Fibroblast of pulmonary artery (primary cell): Measurements from ENCODE around the gene ATP6V1F.

Source experiments
- DNase-seq: peaks from one replicate; pipeline ENCODE4 v3.0.0-alpha.2; 2010; ENCODE audit warnings: low read depth
- H3K4me3 ChIP-seq: replicated peaks from 2 replicates; pipeline ENCODE4 v1.5.1; 2011; ENCODE audit warnings: low read depth, mild to moderate bottlenecking, control low read depth, low read length, moderate library complexity
- TF ChIP-seq, protein P1 (sequence below): IDR thresholded peaks from 2 replicates; pipeline ENCODE4 v1.5.1; 2011; ENCODE audit warnings: mild to moderate bottlenecking, control low read depth, low read length, inconsistent platforms; ENCODE audit errors: missing control alignments

Gene ATP6V1F

DNA sequence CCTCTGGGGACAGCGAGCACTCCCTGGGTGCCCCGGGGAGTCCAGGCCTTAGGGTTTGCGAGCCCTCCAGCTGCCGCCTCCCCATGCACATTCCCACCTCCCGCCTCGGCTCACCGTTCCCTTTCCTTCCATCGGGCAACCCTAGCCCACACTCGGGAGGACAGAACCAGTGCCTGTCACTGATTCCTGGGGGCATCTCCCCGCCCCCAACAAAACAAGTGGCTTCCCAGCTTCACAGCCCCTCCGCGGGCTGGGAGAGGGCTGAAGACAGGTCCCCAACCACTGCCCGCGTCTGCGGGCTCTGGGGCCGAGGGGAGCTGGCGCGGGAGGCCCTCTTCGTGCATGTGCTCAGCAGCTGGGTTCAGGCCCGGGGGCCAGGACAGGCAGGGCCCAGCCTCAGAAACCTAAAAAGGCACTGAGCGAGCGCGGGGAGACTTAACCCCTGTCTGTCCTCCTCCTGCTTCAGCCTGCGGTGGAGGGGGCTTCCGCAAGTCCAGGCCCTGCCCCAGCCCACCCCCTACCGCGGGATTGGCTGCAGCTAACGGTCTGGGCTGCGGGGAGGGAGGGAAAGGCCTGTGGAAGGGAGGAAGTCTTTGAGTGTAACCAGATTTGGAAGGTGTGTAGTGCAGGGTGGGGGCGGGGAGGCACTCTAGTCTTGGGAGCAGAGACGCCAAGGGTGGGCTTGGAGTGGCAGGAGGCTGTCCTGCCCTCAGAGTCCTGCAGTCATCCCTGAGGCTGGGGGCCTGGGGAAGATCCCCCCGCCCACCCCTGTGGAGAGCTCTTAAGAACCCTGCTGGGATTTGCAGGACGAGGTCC, 31.3 kb upstream of the ATP6V1F start:
- peak; percentile 71 for DNase-seq
- peak overlapping the region; percentile 74 for H3K4me3 ChIP-seq
- TF ChIP-seq, protein P1, sequence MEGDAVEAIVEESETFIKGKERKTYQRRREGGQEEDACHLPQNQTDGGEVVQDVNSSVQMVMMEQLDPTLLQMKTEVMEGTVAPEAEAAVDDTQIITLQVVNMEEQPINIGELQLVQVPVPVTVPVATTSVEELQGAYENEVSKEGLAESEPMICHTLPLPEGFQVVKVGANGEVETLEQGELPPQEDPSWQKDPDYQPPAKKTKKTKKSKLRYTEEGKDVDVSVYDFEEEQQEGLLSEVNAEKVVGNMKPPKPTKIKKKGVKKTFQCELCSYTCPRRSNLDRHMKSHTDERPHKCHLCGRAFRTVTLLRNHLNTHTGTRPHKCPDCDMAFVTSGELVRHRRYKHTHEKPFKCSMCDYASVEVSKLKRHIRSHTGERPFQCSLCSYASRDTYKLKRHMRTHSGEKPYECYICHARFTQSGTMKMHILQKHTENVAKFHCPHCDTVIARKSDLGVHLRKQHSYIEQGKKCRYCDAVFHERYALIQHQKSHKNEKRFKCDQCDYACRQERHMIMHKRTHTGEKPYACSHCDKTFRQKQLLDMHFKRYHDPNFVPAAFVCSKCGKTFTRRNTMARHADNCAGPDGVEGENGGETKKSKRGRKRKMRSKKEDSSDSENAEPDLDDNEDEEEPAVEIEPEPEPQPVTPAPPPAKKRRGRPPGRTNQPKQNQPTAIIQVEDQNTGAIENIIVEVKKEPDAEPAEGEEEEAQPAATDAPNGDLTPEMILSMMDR: no peak

DNA sequence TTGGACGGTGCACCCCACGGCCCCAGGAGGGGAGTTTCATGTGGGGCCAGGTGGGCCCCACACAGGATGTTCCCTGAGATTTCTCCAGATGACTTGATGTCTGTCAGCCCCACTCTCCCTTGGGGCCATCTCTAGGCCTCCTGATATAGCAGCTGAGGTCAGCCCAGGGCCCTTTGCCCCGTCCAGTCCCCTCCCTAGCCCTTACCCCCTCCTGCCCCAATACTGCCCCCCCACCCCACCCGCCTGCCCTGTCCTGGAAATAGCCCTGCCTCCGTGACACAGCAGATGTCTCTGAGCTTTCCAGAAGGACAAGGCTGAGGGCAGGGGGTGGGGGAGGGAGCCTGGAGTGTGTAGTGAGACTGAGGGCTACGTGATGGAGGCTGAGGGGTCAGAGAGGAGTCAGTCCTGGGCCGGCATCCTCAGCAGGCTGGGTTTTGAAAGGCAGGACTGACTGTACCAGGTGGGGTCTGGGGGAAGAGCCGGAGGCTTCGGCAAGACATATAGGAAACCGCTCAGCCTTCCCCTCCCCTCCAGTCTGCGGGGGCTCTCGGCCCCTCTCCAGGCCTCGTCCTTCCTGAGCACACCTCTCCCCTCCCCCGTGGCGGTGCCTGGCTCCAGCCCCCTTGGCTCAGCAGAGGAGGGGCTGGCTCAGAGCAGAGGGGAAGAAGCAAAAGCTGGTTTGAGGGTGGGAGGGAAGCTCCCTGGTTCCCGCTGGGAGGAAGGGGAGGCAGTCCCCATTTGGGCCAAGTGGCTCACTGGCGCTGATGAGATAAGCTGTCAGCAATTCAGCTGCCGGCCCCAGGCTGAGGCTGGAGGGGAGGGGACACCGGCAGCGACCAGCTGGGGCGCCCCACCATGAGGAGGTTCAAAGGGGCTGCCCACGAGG, 30.4 kb upstream of the ATP6V1F start:
- H3K4me3 ChIP-seq: peak overlapping the region; percentile 74
- TF ChIP-seq, protein P1: no peak
- DNase-seq: peak; percentile 64

DNA sequence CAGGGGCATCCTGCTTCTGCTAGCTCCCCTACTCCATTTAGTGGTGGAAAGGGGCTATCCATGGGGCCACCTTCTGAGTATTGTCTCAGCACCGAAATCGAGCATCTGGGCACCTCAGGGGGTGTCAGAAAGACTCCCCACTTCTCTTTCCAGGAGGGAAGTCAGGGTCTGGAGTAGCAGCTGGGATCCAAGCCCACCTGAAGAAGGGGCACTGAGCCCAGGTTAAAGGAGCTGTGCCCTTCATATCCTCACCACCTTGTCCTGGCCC, 29.8 kb upstream of the ATP6V1F start:
- TF ChIP-seq, protein P1: no peak
- peak overlapping the region; percentile 74 for H3K4me3 ChIP-seq

DNA sequence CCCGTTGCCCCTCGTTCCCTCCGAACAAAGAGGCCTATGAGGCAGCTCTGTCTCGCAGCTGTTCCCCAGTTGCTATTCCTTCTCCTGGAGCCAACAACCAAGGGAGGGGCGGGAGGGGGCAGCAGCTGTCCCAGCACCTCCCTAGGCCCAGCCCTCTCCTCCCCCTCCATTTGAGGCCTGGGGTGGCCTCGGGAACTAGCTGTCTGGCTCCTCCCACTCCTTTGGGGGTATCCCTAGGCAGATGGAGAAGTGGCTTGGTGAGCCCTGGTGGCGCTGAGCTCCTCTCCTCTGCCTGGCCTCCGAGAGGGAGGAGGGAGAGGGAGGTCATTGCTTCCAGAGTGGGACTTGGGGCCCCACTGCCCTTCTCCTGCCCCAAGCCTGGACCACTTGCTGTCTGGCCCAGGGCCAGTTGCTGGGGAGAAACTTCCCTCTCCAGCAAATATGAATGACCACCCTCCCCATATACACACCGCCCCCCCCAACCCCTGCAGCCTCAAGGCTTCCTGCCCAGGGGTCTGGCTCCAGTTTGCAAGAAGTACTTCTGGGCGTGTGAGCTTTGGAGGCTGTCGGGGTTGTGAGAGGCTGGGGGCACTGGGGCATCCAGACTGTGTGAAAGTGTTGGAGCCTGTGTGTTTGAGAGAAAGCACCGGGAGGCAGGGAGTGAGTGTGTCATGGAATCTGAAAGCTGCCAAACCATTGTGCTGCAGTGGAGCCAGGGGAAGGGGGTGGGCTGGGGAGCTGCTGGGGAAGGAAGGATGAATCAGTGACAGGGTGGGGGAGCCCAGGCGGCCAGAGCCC, 29.3 kb upstream of the ATP6V1F start:
- DNase-seq: peak; percentile 95
- TF ChIP-seq, protein P1: no peak
- H3K4me3 ChIP-seq: peak overlapping the region; percentile 74

More for the DNA sequence above, 29.8 kb upstream of the ATP6V1F start:
- no peak for DNase-seq

DNA sequence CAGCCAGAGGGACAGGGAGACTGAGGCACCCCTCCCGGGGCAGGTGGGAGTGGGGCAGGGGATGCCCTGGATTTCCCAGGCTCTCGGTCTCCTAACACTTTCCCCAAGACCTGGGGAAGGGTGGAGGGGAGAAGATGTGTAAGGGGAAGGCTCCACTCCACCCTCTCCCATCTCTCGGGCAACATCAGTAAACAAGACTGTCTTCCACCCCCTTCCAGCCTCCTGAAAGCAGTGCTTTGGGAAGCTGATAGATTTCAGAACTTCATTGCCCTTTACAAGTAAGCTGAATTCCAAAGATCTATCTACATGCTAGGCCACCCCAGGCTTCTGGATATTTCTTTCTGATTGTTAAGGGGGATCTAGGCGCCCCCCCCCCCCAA, 28.7 kb upstream of the ATP6V1F start:
- DNase-seq: peak; percentile 73
- no peak overlapping the region for H3K4me3 ChIP-seq
- TF ChIP-seq, protein P1: no peak

DNA sequence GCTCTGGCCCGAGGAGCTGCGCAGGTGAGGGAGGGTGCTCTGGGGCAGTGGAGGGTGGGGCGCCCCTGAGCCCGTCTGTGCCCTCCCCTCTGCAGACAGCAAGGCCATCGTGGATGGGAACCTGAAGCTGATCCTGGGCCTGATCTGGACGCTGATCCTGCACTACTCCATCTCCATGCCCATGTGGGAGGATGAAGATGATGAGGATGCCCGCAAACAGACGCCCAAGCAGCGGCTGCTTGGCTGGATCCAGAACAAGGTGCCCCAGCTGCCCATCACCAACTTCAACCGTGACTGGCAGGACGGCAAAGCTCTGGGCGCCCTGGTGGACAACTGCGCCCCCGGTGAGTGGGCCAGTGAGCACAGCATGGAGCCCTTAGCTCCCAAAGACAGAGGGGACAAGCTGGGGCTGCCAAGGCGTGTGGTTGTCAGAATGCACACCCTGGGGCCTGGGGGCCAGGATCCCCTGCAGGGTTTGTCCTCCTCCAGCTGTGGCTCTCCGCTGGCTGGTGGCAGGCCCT, 27.4 kb upstream of the ATP6V1F start:
- H3K4me3 ChIP-seq: no peak overlapping the region

More for the DNA sequence above, 27.4 kb upstream of the ATP6V1F start:
- DNase-seq: no peak
- TF ChIP-seq, protein P1: no peak
